NCI-H774 (cell line): ENCODE data around the gene LGALS7B.
"Not testable (repeated sequence)": the region's sequence is repeated elsewhere in the genome, so short reads cannot be mapped to it uniquely, and the experiment has no call there.

Experiments
- DNase-seq: peaks from one replicate; lab custom pipeline; 2025; lab: John Stamatoyannopoulos, UW

Gene LGALS7B

DNA sequence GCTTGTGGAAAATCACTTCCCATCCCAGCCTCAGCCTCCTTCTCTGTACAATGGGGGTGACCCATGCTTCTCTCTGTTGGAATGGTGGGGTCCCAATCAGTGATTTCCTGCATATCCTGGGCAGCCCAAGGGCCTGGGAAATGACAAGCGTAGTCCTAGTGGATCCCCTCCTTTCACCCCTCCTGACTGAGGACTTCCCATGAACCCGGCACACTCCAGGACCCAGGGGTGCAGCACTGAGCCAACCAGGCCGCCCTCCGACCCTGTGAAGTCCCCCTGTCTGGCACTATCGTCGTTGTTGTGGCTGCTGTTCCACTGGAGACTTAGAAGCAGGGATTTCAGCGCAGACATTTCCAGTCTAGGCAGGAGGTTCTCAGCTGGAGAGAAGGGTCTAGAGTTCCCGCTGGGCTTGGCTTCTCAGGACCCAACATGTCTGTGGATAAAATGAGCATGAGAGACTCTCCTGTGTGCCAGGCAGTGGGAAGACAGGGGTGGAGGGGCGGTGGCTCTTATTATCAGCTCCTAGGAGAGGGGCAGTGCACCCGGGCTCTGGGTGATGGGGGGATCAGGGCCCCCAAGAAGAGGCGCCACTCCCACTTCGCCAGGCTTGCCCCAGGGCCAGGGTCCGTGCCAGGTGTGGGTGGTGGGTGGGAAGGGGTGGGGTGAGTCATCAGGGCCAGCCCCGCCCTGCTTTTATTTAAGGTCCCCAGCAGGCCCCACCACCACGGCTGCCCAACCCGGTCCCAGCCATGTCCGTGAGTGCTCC is at the start of gene LGALS7B:
Gene LGALS7B (plus strand): TSS at position 723 of the 766 bp plus-strand sequence. CDS start 27 bp downstream, at position 750.
- DNase-seq, result no peak

DNA sequence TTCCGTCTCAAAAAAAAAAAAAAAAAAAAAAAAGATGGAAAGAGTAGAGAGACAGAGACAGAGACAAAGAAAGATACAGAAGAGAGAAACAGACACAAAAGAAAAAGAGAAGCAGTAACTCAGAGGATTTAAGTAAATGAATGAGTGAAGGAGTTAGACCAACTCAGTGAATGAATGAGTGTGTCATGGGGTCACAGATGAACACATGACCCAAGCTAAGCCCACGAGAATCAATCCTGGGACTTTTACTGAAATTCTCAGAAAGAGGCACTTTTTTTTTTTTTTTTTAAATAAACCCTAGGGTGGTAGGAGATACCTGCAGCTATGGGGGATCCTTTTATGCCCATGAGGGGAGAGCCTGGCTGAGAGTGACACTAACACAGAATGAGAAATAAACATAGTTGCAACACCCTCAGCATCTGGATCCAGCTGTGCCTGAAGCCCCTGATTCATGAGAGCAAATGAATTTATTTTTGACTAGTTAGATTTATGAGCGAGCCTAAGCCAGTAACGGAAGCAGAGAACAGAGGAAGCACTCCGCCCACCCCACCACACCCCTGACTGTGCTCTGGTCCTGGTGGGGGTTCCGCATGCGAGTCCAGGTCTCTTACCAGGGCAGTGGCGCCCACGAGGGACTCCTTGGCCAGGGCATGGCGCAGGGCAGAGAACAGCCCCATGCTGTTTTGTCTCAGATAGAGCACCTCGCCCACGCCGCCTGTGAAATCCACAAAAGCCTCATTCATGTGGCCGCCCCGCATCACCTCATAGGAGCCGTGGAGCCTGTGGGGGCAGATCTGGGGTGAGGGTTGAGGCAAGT is 49.4 kb upstream of the LGALS7B start:
- DNase-seq, result no peak

DNA sequence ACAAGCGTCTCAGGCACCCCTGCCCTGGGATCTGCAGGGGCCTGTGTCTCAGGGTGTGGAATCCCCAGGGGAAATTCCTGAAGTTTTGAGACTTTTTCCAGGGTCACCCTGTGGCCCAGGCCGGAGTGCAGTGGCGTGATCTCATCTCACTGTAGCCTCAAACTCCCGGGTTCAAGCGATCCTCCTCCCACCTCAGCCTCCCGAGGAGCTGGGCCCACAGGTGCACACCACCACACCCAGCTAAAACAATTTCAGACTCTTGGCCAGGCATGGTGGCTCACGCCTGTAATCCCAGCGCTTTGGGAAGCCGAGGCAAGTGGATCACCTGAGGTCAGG is 48.8 kb upstream of the LGALS7B start:
- no peak for DNase-seq

DNA sequence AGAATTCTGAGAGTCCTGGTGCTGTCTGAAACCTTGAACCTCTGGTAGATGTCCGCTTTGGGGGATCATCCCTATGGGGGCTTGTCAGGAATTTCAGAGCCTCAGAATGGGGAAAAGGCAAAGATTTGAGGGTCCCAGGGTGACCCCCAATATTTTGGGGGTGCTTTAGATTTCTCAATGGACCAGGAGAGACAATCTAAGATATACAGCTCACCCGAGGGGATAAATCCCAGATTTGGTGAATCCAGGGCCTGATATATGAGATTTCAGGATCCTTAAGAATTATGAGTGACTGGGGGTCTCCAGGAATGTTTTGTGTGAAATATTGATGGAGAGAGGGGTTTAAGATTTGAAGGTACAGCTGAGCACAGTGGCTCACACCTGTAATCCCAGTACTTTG is 48.1 kb upstream of the LGALS7B start:
- DNase-seq, result no peak

- no peak for DNase-seq
Observed at GRCh38 chr19:38741670-38742069, 47.3 kb upstream of the LGALS7B start.

GRCh38 chr19:38742296-38742695 is 46.7 kb upstream of the LGALS7B start:
- no peak for DNase-seq

DNA sequence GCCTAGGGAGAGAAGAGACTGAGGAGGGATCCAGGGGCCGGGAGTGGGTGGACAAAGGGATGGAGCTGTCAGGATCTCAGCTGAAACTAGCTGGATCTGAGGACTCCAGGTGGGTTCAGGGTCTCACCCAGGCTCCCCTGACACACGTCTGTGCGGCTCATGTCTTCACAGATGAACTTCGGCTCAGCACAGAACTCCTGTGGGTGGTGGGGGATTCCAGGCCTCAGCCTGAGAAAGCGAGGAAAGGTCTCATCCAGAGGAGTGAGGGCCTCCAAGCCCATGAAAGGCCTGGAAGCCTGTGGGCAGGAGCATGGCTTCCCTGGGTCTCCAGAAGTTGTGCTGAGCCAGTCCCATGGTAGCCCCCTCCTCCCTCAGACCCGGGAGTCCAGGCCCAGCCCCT is 46.1 kb upstream of the LGALS7B start:
- DNase-seq, result no peak

DNA sequence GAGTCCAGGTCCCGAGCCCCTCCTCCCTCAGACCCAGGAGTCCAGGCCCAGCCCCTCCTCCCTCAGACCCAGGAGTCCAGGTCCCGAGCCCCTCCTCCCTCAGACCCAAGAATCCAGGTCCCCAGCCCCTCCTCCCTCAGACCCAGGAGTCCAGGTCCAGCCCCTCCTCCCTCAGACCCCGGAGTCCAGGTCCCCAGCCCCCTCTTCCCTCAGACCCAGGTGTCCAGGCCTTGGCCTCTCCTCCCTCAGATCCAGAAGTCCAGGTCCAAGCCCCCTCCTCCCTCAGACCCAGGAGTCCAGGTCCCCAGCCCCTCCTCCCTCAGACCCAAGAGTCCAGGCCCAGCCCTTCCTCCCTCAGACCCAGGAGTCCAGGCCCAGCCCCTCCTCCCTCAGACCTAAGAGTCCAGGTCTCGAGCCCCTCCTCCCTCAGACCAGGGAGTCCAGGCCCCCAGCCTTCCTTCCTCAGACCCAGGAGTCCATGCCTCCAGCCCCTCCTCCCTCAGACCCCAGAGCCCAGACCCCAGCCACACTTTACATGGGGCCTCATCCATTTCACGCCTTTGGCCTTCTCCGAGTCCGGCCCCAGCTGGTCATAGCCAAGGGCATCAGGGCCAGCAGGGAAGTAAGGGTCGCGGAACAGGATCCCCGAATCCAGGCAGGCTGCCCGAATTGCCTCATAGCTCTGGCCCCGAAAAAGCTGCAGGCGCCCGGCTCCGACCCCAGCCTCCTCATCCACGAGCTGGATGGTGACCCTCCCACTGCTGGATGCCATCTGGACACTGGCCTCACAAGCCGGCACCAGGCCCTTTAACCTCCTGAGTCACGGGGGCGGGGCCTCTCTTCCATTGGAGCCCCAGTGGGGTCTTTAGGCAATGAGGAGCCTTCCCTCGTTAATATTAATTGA is 45.4 kb upstream of the LGALS7B start:
- no peak for DNase-seq

- no peak for DNase-seq
Observed at GRCh38 chr19:38744298-38744681, 44.7 kb upstream of the LGALS7B start, which contains the start of gene CAPN12. TSS of gene CAPN12 (minus strand) at chr19:38744474. CDS start at chr19:38744165, 309 bp downstream.

GRCh38 chr19:38744874-38745273 is 44.1 kb upstream of the LGALS7B start:
- no peak for DNase-seq

- DNase-seq, result no peak
Observed at GRCh38 chr19:38745316-38745715, 43.7 kb upstream of the LGALS7B start.

- DNase-seq, result not testable (repeated sequence)
Observed at GRCh38 chr19:38753783-38754182, 35.2 kb upstream of the LGALS7B start.

DNA sequence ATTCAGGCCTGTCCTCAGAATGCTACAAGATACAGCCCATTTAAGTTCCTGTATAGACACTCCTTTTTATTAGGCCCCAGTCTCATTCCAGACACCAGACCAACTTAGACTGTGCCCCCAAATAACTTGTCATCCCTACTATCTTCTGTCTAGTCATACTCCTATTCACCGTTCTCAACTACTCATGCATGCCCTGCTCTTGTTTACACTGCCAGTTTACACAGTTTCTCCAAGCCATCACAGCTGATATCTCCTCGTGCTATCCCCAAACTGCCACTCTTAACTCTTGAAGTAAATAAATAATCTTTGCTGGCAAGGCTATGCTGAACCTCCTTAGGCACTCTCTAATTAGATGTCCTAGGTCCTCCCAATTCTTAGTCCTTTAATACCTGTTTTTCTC is 34.8 kb upstream of the LGALS7B start:
- DNase-seq, result not testable (repeated sequence)

DNA sequence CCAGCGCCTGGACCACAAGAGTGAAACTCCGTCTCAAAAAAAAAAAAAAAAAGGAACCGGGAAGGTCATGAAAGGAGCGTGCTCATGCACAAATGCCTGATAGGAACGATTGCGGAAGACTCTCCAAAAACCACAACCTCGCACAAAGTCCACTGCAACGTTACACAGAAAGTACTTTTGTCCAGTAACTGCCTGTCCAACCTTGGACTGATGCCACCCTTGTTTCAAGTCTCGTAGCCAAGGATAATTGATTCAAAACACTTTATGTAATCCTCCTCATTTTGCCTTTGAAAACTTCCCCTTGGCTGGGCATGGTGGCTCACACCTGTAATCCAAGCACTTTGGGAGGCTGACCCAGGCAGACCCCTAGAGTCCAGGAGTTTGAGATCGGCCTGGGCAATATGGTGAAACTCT is 29.4 kb upstream of the LGALS7B start:
- DNase-seq, result no peak

DNA sequence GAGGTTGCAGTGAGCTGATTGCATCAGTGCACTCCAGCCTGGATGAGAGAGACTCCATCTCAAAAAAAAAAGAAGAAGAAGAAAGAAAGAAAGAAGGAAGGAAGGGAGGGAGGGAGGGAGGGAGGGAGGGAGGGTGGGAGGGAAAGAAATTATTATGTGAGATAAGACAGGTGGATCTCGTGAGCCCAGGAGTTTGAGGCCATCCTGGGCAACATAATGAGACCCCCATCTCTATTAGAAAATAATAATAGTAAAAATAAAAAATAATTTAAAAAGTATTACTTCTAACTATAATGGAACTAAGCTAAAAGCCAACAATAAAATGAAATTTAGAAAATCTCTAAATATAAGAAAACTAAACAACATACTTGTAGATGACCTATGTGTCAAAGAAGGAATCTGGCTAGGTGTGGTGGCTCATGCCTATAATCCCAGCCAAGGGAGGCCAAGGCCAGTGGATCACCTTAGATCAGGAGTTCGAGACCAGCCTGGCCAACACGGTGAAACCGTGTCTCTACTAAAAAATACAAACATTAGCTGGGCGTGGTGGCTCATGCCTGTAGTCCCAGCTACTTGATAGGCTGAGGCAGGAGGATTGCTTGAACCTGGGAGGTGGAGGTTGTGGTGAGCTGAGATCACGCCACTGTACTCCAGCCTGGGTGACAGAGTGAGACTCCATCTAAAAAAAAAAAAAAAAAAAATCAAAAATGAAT is 28.0 kb upstream of the LGALS7B start:
- not testable (repeated sequence) for DNase-seq

DNA sequence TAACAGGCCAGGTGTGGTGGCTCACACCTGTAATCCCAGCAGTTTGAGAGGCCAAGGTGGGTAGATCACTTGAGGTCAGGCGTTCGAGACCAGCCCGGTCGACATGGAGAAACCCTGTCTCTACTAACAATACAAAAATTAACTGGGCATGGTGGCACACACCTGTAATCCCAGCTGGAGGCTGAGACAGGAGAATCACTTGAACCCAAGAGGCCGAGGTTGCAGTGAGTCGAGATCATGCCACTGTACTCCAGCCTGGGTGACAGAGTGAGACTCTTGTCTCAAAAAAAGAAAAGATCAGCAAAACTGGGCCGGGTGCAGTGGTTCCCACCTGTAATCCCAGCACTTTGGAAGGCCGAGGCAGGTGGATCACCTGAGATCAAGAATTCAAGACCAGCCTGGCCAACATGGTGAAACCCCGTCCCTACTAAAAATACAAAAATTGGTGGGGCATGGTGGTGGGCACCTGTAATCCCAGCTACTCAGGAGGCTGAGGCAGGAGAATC is 27.1 kb upstream of the LGALS7B start:
- DNase-seq, result not testable (repeated sequence)

DNA sequence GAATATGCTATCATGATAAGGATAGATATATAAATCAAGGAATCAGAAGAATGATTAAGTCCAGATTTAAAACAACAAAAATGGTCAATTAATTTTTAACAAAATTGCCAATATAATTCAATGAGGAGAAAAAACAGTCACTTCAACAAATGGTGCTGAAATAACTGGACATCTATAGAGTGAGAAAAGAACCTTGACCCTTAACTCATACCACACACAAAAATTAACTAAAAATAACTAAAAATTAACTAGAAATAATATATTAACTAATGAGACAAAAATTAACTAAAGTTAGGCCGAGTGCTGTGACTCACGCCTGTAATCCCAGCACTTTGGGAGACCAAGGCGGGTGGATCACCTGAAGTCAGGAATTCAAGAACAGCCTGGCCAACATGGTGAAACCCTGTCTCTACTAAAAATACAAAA is 25.2 kb upstream of the LGALS7B start:
- no peak for DNase-seq

DNA sequence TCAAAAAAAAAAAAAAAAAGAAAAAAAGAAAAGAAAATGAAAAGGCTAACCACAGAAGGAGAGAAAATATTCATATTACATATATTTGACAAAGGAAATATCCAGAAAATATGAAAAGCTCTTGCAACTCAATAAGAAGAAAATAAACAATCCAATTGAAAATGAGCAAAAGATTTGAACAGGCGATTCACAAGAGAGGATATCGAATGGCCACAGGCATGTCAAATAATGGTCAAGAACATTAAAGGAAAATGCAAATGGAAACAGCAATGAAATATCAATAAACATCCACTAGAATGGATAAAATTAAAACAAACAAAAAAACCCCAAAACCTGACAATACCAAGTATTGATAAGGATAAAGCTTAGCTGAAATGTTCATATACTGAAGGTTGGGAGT is 23.8 kb upstream of the LGALS7B start:
- DNase-seq, result no peak

DNA sequence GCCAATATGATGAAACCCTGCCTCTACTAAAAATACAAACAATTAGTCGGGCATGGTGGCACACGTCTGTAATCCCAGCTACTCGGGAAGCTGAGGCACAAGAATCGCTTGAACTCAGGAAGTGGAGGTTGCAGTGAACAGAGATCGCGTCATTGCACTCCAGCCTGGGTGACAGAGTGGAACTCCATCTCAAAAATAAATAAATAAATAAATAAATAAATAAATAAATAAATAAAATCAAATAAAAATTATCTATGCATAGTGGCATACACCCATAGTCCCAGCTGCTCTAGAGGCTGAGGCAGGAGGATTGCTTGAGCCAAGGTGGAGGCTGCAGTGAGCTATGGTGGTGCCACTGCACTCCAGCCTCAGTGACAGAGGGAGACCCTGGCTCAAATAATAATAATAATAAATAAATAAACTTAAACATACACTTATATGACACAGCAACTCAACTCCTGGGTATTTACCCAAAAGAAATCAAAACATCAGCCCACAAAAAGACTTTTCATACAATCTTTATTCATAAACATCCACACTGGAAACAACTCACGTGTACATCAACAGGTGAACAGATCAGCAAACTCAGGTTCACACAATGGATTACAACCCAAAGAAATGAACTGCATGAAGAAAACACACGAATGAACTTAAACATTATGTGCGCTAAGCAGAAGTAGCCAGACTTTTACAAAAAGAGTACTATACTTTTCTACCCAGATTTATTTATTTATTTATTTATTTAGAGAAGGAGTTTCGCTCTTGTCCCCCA is 22.5 kb upstream of the LGALS7B start:
- DNase-seq, result no peak

DNA sequence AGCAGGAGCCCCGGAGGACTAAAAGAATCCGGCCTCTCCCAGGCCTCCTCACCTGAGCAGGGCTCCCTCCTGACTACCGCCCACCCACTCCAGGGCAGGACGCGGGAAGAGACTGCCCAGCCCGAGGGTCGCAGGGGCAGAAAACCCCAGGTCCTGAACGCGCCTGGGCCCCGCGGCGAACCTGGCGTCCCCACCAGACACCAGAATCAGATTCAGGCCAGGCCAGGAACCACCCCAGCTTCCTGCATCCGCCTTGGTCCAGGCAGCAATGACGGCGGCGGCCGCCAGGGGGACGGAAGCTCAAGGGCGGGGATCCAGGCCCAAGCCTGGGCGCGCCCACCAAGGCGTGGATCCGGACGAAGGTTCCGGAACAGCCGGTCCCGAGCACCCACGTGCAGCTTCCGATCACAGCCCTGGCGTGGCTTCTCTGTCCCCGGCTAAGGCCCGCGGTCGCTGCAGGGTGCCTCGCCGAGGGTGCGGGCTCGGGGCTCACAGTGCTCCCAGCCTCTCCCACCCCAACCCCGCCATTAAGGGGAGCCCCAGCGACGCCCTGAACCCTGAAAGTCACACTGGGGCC is 19.3 kb upstream of the LGALS7B start:
- DNase-seq, result no peak
